Peyer's patch (tissue), 4 donors: ENCODE data around the gene COG2.

Source experiments
- CTCF ChIP-seq, 6 experiments: fragments of 450-650 bp in 4 of 6; fragments of 200-600 bp in 2 of 6; sonication (generic) in 1 of 6; IDR thresholded peaks; one replicate each; pipeline ENCODE4 v1.5.1; 2017 to 2019; ENCODE audit warnings: antibody characterized with exemption in 6 of 6, mild to moderate bottlenecking in 3 of 6, moderate library complexity in 1 of 6
- POLR2A ChIP-seq, 2 donors: fragments of 450-650 bp; IDR thresholded peaks; one replicate each; pipeline ENCODE4 v1.5.1; 2017; ENCODE audit warnings: antibody characterized with exemption in 2 of 2, mild to moderate bottlenecking in 2 of 2, moderate library complexity in 2 of 2

GRCh38 chr1:230669543-230669942, 27.3 kb downstream of the COG2 start:
- no peak for TF ChIP-seq CTCF (IDR thresholded peaks at IDR 0.05)
- no peak for TF ChIP-seq POLR2A (IDR thresholded peaks at IDR 0.05)
